Ishikawa (cell line): ENCODE data around the gene TOMM40.

Source experiments
- CREB1 ChIP-seq: IDR thresholded peaks from 2 replicates; pipeline ENCODE4 v1.6.1; 2012; ENCODE audit warnings: low read depth
- EGR1 ChIP-seq: IDR thresholded peaks from 2 replicates; pipeline ENCODE4 v1.6.1; 2012
- EP300 ChIP-seq: IDR thresholded peaks from 2 replicates; pipeline ENCODE4 v1.6.1; 2012; ENCODE audit warnings: borderline replicate concordance
- NFIC ChIP-seq: IDR thresholded peaks from 2 replicates; pipeline ENCODE4 v1.6.1; 2012
- RAD21 ChIP-seq: IDR thresholded peaks from 2 replicates; pipeline ENCODE4 v1.6.1; 2012; ENCODE audit warnings: low read depth
- TAF1 ChIP-seq: IDR thresholded peaks from 2 replicates; pipeline ENCODE4 v1.6.1; 2012; ENCODE audit warnings: low read depth, mild to moderate bottlenecking
- YY1 ChIP-seq: IDR thresholded peaks from 2 replicates; pipeline ENCODE4 v1.6.1; 2012; ENCODE audit warnings: low read depth
- TF ChIP-seq, protein P1 (sequence below): IDR thresholded peaks from 2 replicates; pipeline ENCODE4 v1.6.1; 2012
- TF ChIP-seq, protein P2 (sequence below): IDR thresholded peaks from 2 replicates; pipeline ENCODE4 v1.6.1; 2012

DNA sequence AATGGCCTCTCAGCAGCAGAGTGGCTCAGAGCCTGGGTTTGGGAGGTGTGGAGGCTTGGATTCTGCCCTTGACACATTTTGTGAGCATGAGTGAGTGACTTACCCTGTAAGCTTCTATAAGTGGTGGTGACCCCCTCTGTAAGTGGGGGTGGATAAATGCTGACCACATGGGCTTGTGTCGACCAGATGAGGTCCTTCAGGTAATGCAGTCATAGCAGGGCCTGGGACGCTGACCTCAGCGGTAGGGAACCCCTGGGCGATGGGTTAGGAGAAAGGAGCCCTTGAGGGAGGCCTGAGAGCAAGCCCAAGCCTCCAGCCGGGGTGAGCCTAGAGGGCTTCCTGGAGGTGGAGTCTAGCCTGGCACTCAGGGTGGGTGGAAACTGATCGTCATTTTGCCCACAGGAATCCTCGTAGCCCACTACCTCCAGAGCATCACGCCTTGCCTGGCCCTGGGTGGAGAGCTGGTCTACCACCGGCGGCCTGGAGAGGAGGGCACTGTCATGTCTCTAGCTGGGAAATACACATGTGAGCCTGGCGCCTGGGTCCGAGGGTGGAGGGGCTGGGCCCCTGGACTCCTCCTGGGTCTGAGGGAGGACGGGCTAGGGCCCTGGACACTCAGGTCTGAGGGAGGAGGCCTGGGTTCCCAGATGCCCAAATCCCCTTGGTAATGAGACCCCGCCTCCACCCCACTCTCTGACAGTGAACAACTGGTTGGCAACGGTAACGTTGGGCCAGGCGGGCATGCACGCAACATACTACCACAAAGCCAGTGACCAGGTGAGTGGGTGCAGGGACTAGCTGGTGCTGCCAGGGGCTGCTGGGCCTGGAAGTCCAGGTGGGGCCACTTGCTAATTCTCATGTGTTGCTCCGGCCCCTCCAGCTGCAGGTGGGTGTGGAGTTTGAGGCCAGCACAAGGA lies 9.5 kb downstream of the TOMM40 start:
- TF ChIP-seq EP300 = no peak
- no peak for TF ChIP-seq YY1
- no peak for TF ChIP-seq RAD21
- TF ChIP-seq, protein P1, sequence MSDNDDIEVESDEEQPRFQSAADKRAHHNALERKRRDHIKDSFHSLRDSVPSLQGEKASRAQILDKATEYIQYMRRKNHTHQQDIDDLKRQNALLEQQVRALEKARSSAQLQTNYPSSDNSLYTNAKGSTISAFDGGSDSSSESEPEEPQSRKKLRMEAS = no peak
- no peak for TF ChIP-seq CREB1
- TF ChIP-seq EGR1 = no peak
- no peak for TF ChIP-seq NFIC
- TF ChIP-seq, protein P2, sequence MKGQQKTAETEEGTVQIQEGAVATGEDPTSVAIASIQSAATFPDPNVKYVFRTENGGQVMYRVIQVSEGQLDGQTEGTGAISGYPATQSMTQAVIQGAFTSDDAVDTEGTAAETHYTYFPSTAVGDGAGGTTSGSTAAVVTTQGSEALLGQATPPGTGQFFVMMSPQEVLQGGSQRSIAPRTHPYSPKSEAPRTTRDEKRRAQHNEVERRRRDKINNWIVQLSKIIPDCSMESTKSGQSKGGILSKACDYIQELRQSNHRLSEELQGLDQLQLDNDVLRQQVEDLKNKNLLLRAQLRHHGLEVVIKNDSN = no peak
- TF ChIP-seq TAF1 = no peak
